Left cardiac atrium (tissue), 4 donors: Measurements from ENCODE around the gene DMXL2. TPM values are rescaled to one million over a fixed set of nuclear protein-coding genes. Genes with fewer than 3 reads are reported as not detected.
"Not testable (repeated sequence)": the region's sequence is repeated elsewhere in the genome, so short reads cannot be mapped to it uniquely, and the experiment has no call there.

Experiments used
- ATAC-seq, 2 donors: fragments of 200-7000 bp; cut with Tn5 transposase; one replicate each; pipeline ENCODE4 v1.9.1; 2020; ENCODE audit warnings: mild to moderate bottlenecking in 2 of 2, moderate library complexity in 2 of 2
- DNase-seq: peaks from one replicate; pipeline ENCODE4 v3.0.0-alpha.2; 2020
- intact Hi-C, 2 donors: fragments of 100-400 bp; cut with DNase I; formaldehyde crosslinking; loops; one replicate each; pipeline versions ENCODE4 v1.14.1 to v1.15.1; 2022 to 2023
- total RNA-seq, 2 donors: library from RNA; stranded (reverse); fragmentation: NEBNext Ultra II Directional; extraction: Animal tissue kit (Norgen Biotek cat#: 25700); gene quantifications; one replicate each; pipeline ENCODE4 v1.2.1, GENCODE V29; 2021
- donor health status: DM: no; HTN: yes; CAD: no.
- donor health status: DM: no; HTN: yes; CAD: no; lungs with severe emphysema.
- donor health status: DM: yes; HTN: yes; CAD: no.
- donor health status: Dilated cardiomyopathy.

Gene DMXL2
- total RNA-seq, 2 donors from 2014 or later: 11.3 to 17.6 TPM

- ATAC-seq (no peak), DNase-seq (no peak)
- intact Hi-C loops: no loop called here
Observed at GRCh38 chr15:51588966-51589365, 33.6 kb downstream of the DMXL2 start.

- no peak for DNase-seq
- intact Hi-C loops: no loop called here
- peak in 1 of 2 donors; percentile 64 for ATAC-seq
Observed at GRCh38 chr15:51585986-51586385, 36.6 kb downstream of the DMXL2 start.

GRCh38 chr15:51580982-51581381, 41.6 kb downstream of the DMXL2 start:
- DNase-seq: no peak
- ATAC-seq: no peak
- intact Hi-C loops: no loop called here

- intact Hi-C loops: no loop called here
- ATAC-seq: no peak
Observed at GRCh38 chr15:51580385-51580784, 42.2 kb downstream of the DMXL2 start.

GRCh38 chr15:51579012-51579411, 43.6 kb downstream of the DMXL2 start:
- DNase-seq: no peak
- intact Hi-C loops: no loop called here
- ATAC-seq: no peak

More at GRCh38 chr15:51580385-51580784, 42.2 kb downstream of the DMXL2 start:
- no peak for DNase-seq

- ATAC-seq (no peak), DNase-seq (no peak)
Observed at GRCh38 chr15:51577636-51578304, 44.8 kb downstream of the DMXL2 start.

GRCh38 chr15:51576911-51577500, 45.6 kb downstream of the DMXL2 start:
- no peak for DNase-seq

More at GRCh38 chr15:51577636-51578304, 44.8 kb downstream of the DMXL2 start:
- intact Hi-C loops: no loop called here

GRCh38 chr15:51576286-51576850, 46.2 kb downstream of the DMXL2 start:
- peak in 1 of 2 donors; percentile 27 for ATAC-seq
- no peak for DNase-seq
- intact Hi-C loops: no loop called here

More at GRCh38 chr15:51576911-51577500, 45.6 kb downstream of the DMXL2 start:
- peak; percentile 91 to 97 for ATAC-seq
- intact Hi-C loops: no loop called here

- intact Hi-C loops: no loop called here
- DNase-seq: no peak
Observed at GRCh38 chr15:51575775-51576174, 46.8 kb downstream of the DMXL2 start.

GRCh38 chr15:51573352-51573751, 49.2 kb downstream of the DMXL2 start:
- DNase-seq, intact Hi-C loops, ATAC-seq: not testable (repeated sequence)

More at GRCh38 chr15:51575775-51576174, 46.8 kb downstream of the DMXL2 start:
- ATAC-seq: no peak

GRCh38 chr15:51568939-51569784, 53.4 kb downstream of the DMXL2 start:
- intact Hi-C loops, ATAC-seq, DNase-seq: not testable (repeated sequence)

GRCh38 chr15:51561271-51561670, 61.3 kb downstream of the DMXL2 start:
- intact Hi-C loops: no loop called here
- DNase-seq: no peak
- ATAC-seq: no peak

- no peak for ATAC-seq
- intact Hi-C loops: no loop called here
- no peak for DNase-seq
Observed at GRCh38 chr15:51558876-51559275, 63.7 kb downstream of the DMXL2 start.

GRCh38 chr15:51558411-51558810, 64.2 kb downstream of the DMXL2 start:
- intact Hi-C loops: no loop called here
- ATAC-seq (no peak), DNase-seq (no peak)

- intact Hi-C loops: no loop called here
- ATAC-seq: no peak
- no peak for DNase-seq
Observed at GRCh38 chr15:51550841-51551240, 71.7 kb downstream of the DMXL2 start.

GRCh38 chr15:51547656-51548055, 74.9 kb downstream of the DMXL2 start:
- intact Hi-C loops: no loop called here
- ATAC-seq: no peak
- DNase-seq: no peak

GRCh38 chr15:51536965-51537574, 85.5 kb downstream of the DMXL2 start:
- intact Hi-C loops: no loop called here
- DNase-seq (no peak), ATAC-seq (no peak)

GRCh38 chr15:51533672-51534398, 88.7 kb downstream of the DMXL2 start:
- intact Hi-C loops: no loop called here
- DNase-seq (no peak), ATAC-seq (no peak)

GRCh38 chr15:51526955-51527354, 95.6 kb downstream of the DMXL2 start:
- no peak for DNase-seq
- no peak for ATAC-seq
- intact Hi-C loops: no loop called here
